CD14-positive monocyte (primary cell): ENCODE measurements around the gene LRRN4. TPM values are rescaled to one million over a fixed set of nuclear protein-coding genes. Genes with fewer than 3 reads are reported as not detected.

ENCODE experiments used
- DNase-seq, 3 donors: peaks; one replicate each; pipeline ENCODE4 v3.0.0-alpha.2; 2011 to 2022
- H2AFZ ChIP-seq: 2 replicates; pipeline ENCODE4 v1.6.0; 2012; ENCODE audit warnings: mild to moderate bottlenecking, low read depth, low read length, inconsistent platforms; ENCODE audit not compliant: insufficient read depth, poor library complexity, severe bottlenecking
- H3K27ac ChIP-seq, 2 donors: 1 replicate in 1 of 2; 2 replicates in 1 of 2; pipeline ENCODE4 v1.5.1; 2012 to 2013; ENCODE audit warnings: low read length in 2 of 2, control low read depth in 1 of 2, inconsistent platforms in 1 of 2, low read depth in 1 of 2, mild to moderate bottlenecking in 1 of 2
- H3K27me3 ChIP-seq, 2 donors: one replicate each; pipeline versions ENCODE4 v1.6.0 to v1.6.1; 2011 to 2013; ENCODE audit warnings: low read length in 2 of 2; ENCODE audit not compliant: control insufficient read depth in 2 of 2, insufficient read depth in 2 of 2
- H3K36me3 ChIP-seq, 2 donors: replicated peaks in 1 of 2; 1 replicate in 1 of 2; 2 replicates in 1 of 2; pipeline versions ENCODE4 v1.5.1 to v1.6.1; 2012 to 2013; ENCODE audit warnings: low read length in 2 of 2, control low read depth in 1 of 2, inconsistent platforms in 1 of 2, mild to moderate bottlenecking in 1 of 2; ENCODE audit not compliant: insufficient read depth in 2 of 2, control insufficient read depth in 1 of 2
- H3K4me1 ChIP-seq, 2 donors: 1 replicate in 1 of 2; 2 replicates in 1 of 2; pipeline versions ENCODE4 v1.5.1 to v1.6.1; 2012 to 2013; ENCODE audit warnings: low read length in 2 of 2, control low read depth in 1 of 2, inconsistent platforms in 1 of 2, mild to moderate bottlenecking in 1 of 2, moderate library complexity in 1 of 2; ENCODE audit not compliant: insufficient read depth in 2 of 2, control insufficient read depth in 1 of 2
- H3K4me2 ChIP-seq: replicated peaks from 2 replicates; pipeline ENCODE3; 2012; ENCODE audit warnings: low read length, moderate library complexity, mild to moderate bottlenecking; ENCODE audit not compliant: poor library complexity, severe bottlenecking; ENCODE audit errors: extremely low read depth
- H3K4me3 ChIP-seq, 3 experiments: fragments of 200-600 bp in 1 of 3; sonication (generic) in 1 of 3; replicated peaks in 1 of 3; 1 replicate in 2 of 3; 2 replicates in 1 of 3; pipeline ENCODE4 v1.5.1; 2011 to 2013; ENCODE audit warnings: low read length in 3 of 3, mild to moderate bottlenecking in 3 of 3, control low read depth in 2 of 3, low read depth in 2 of 3, inconsistent platforms in 1 of 3, moderate library complexity in 1 of 3
- H3K79me2 ChIP-seq: 2 replicates; pipeline ENCODE4 v1.6.0; 2012; ENCODE audit warnings: mild to moderate bottlenecking, control low read depth, inconsistent platforms, low read length, moderate library complexity; ENCODE audit not compliant: insufficient read depth
- H3K9ac ChIP-seq: 2 replicates; pipeline ENCODE4 v1.6.0; 2017; ENCODE audit warnings: low read length, mild to moderate bottlenecking; ENCODE audit not compliant: insufficient read depth, poor library complexity, severe bottlenecking
- H3K9me3 ChIP-seq, 2 donors: replicated peaks in 1 of 2; 1 replicate in 1 of 2; 2 replicates in 1 of 2; pipeline versions ENCODE4 v1.5.1 to v1.6.1; 2012 to 2013; ENCODE audit warnings: low read length in 2 of 2, control low read depth in 1 of 2; ENCODE audit not compliant: control insufficient read depth in 1 of 2, insufficient read depth in 1 of 2
- H4K20me1 ChIP-seq: 2 replicates; pipeline ENCODE4 v1.6.0; 2012; ENCODE audit warnings: mild to moderate bottlenecking, low read length, control low read depth, moderate library complexity; ENCODE audit not compliant: insufficient read depth
- H3K27ac Mint-ChIP-seq, 7 donors: one replicate each; pipeline ENCODE4 v1.8.0; 2020; ENCODE audit warnings: mild to moderate bottlenecking in 7 of 7, mixed read lengths in 7 of 7, moderate library complexity in 6 of 7, inconsistent platforms in 2 of 7
- H3K27me3 Mint-ChIP-seq, 3 donors: one replicate each; pipeline ENCODE4 v1.8.0; 2021 to 2022; ENCODE audit warnings: low read depth in 3 of 3, mild to moderate bottlenecking in 3 of 3, mixed read lengths in 3 of 3, moderate library complexity in 3 of 3, inconsistent platforms in 1 of 3
- H3K36me3 Mint-ChIP-seq, 2 donors: one replicate each; pipeline ENCODE4 v1.8.0; 2020; ENCODE audit warnings: mixed read lengths in 2 of 2, inconsistent platforms in 1 of 2, mild to moderate bottlenecking in 1 of 2
- H3K4me1 Mint-ChIP-seq: one replicate; pipeline ENCODE4 v1.8.0; 2020; ENCODE audit warnings: mild to moderate bottlenecking, mixed read lengths
- H3K4me3 Mint-ChIP-seq, 2 donors: one replicate each; pipeline ENCODE4 v1.8.0; 2020; ENCODE audit warnings: mild to moderate bottlenecking in 2 of 2, mixed read lengths in 2 of 2, moderate library complexity in 1 of 2
- H3K9me3 Mint-ChIP-seq, 7 donors: one replicate each; pipeline ENCODE4 v1.8.0; 2020 to 2022; ENCODE audit warnings: mixed read lengths in 7 of 7, mild to moderate bottlenecking in 6 of 7, moderate library complexity in 6 of 7, inconsistent platforms in 2 of 7
- WGBS: methylation state at CpG from one replicate; pipeline ENCODE4 v1.1.5; 2013; ENCODE audit warnings: missing lambda C conversion rate; ENCODE audit not compliant: insufficient coverage; 5-methylcytosine and 5-hydroxymethylcytosine counted together
- intact Hi-C, 2 donors: fragments of 100-400 bp; cut with micrococcal nuclease; formaldehyde crosslinking; loops; one replicate each; pipeline versions ENCODE4 v1.15.0 to v1.15.1; 2023
- polyA plus RNA-seq, 3 donors: library from polyadenylated mRNA; depleted of rRNA in 1 of 3; unstranded in 2 of 3; stranded (reverse) in 1 of 3; fragments of 300-500 nt in 2 of 3; fragments of >200 nt in 1 of 3; fragmentation: Illumina TruSeq in 2 of 3; gene quantifications; 1 replicate in 2 of 3; 2 replicates in 1 of 3; pipeline ENCODE4 v1.2.3, GENCODE V29; 2012 to 2021
- TF ChIP-seq, protein P1 (sequence below): fragments of 200-600 bp; IDR thresholded peaks from one replicate; pipeline ENCODE4 v1.8.0; 2022; ENCODE audit warnings: antibody characterized with exemption, mild to moderate bottlenecking

Gene LRRN4
- polyA plus RNA-seq, 3 donors, result not detected

- no peaks in the 10 kb centered on the region for H4K20me1 ChIP-seq
- no peak overlapping the region for H3K9ac ChIP-seq
- TF ChIP-seq, protein P1, sequence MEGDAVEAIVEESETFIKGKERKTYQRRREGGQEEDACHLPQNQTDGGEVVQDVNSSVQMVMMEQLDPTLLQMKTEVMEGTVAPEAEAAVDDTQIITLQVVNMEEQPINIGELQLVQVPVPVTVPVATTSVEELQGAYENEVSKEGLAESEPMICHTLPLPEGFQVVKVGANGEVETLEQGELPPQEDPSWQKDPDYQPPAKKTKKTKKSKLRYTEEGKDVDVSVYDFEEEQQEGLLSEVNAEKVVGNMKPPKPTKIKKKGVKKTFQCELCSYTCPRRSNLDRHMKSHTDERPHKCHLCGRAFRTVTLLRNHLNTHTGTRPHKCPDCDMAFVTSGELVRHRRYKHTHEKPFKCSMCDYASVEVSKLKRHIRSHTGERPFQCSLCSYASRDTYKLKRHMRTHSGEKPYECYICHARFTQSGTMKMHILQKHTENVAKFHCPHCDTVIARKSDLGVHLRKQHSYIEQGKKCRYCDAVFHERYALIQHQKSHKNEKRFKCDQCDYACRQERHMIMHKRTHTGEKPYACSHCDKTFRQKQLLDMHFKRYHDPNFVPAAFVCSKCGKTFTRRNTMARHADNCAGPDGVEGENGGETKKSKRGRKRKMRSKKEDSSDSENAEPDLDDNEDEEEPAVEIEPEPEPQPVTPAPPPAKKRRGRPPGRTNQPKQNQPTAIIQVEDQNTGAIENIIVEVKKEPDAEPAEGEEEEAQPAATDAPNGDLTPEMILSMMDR, result no peak
- no peaks in the 10 kb centered on the region for H3K79me2 ChIP-seq
- peaks cover 0 to 2% (median 0%) of the 10 kb centered on the region in 7 donors for H3K9me3 Mint-ChIP-seq
- H3K36me3 ChIP-seq, result no peaks in the 10 kb centered on the region
- no peak overlapping the region for H3K4me2 ChIP-seq
- no peaks in the 10 kb centered on the region for H3K27me3 ChIP-seq
- H3K4me3 ChIP-seq, result no peak overlapping the region
- H3K36me3 Mint-ChIP-seq, result no peaks in the 10 kb centered on the region
- no peak overlapping the region for H3K4me3 Mint-ChIP-seq
- WGBS, result 100% methylated on average over 4 of the region's 6 CpGs
- no peaks in the 10 kb centered on the region for H3K9me3 ChIP-seq
- no peak overlapping the region for H3K27ac ChIP-seq
- intact Hi-C loops, result loop anchor here (10.0 kb wide), 1 partner anchor 286 kb away; no protein-coding TSS in a partner anchor
- H3K4me1 Mint-ChIP-seq, result no peaks in the 10 kb centered on the region
- no peak overlapping the region for H2AFZ ChIP-seq
- no peak for DNase-seq
- peaks cover 0 to 6% (median 0%) of the 10 kb centered on the region in 3 donors for H3K27me3 Mint-ChIP-seq
- no peaks in the 10 kb centered on the region for H3K4me1 ChIP-seq
- H3K27ac Mint-ChIP-seq, result no peak overlapping the region
Observed at GRCh38 chr20:6070829-6071695, 17.2 kb upstream of the LRRN4 start.

- Histone ChIP-seq H3K27me3 (no peaks in the 10 kb centered on the region), H3K4me2 (no peak overlapping the region), H4K20me1 (no peaks in the 10 kb centered on the region), H3K27ac (no peak overlapping the region), H3K4me3 (no peak overlapping the region), H3K4me1 (no peaks in the 10 kb centered on the region), H2AFZ (no peak overlapping the region), H3K9me3 (no peaks in the 10 kb centered on the region), H3K36me3 (no peaks in the 10 kb centered on the region), H3K79me2 (no peaks in the 10 kb centered on the region), H3K9ac (no peak overlapping the region)
- TF ChIP-seq, protein P1, result no peak
- no peak for DNase-seq
- H3K4me3 Mint-ChIP-seq, result no peak overlapping the region
- H3K36me3 Mint-ChIP-seq, result no peaks in the 10 kb centered on the region
- peaks cover 0 to 8% (median 0%) of the 10 kb centered on the region in 3 donors for H3K27me3 Mint-ChIP-seq
- peaks cover 0 to 2% (median 0%) of the 10 kb centered on the region in 7 donors for H3K9me3 Mint-ChIP-seq
- no peaks in the 10 kb centered on the region for H3K4me1 Mint-ChIP-seq
- no CpG with 5 or more reads among the region's 2 CpGs for WGBS
- no peak overlapping the region for H3K27ac Mint-ChIP-seq
- intact Hi-C loops, result loop anchor here (10.0 kb wide), 1 partner anchor 285 kb away; no protein-coding TSS in a partner anchor
Observed at GRCh38 chr20:6069669-6070068, 15.8 kb upstream of the LRRN4 start.
